Keratinocyte (primary cell): ENCODE results near the gene KCNIP3. TPM values are rescaled to one million over a fixed set of nuclear protein-coding genes. Genes with fewer than 3 reads are reported as not detected.
A peak's percentile ranks its signal among the peaks of the same experiment; 100 is the strongest.
"Not testable (repeated sequence)": the region's sequence is repeated elsewhere in the genome, so short reads cannot be mapped to it uniquely, and the experiment has no call there.

Experiments used
- DNase-seq: peaks from one replicate; pipeline ENCODE4 v3.0.0-alpha.2; 2011; ENCODE audit warnings: low read depth, missing footprints, low spot score
- FAIRE-seq: peaks from 2 replicates; lab custom pipeline; 2011; peaks lifted over from hg19 to GRCh38; lab: Jason Lieb, UNC
- H2AFZ ChIP-seq: 2 replicates; pipeline ENCODE4 v1.6.0; 2012; ENCODE audit warnings: low read length, control low read depth, inconsistent platforms; ENCODE audit not compliant: control insufficient read depth
- H3K27ac ChIP-seq: 2 replicates; pipeline ENCODE4 v1.5.1; 2011; ENCODE audit warnings: low read length; ENCODE audit not compliant: control insufficient read depth, insufficient read depth
- H3K27me3 ChIP-seq: 3 replicates; pipeline ENCODE4 v1.6.0; 2011; ENCODE audit warnings: low read length; ENCODE audit not compliant: control insufficient read depth, insufficient read depth; ENCODE audit errors: extremely low read depth
- H3K36me3 ChIP-seq, 2 experiments: 2 replicates in 1 of 2; 3 replicates in 1 of 2; pipeline ENCODE4 v1.5.1; 2011; ENCODE audit warnings: low read length in 2 of 2, mild to moderate bottlenecking in 1 of 2; ENCODE audit not compliant: control insufficient read depth in 2 of 2, insufficient read depth in 2 of 2; ENCODE audit errors: extremely low read depth in 1 of 2
- H3K4me1 ChIP-seq: 3 replicates; pipeline ENCODE4 v1.5.1; 2011; ENCODE audit warnings: low read length; ENCODE audit not compliant: control insufficient read depth, insufficient read depth; ENCODE audit errors: extremely low read depth
- H3K4me2 ChIP-seq: 3 replicates; pipeline ENCODE4 v1.6.0; 2011; ENCODE audit warnings: low read depth, low read length; ENCODE audit not compliant: control insufficient read depth, insufficient read depth; ENCODE audit errors: extremely low read depth
- H3K4me3 ChIP-seq, 3 experiments: fragments of 200-600 bp in 1 of 3; sonication (generic) in 1 of 3; 2 replicates in 2 of 3; 3 replicates in 1 of 3; pipeline ENCODE4 v1.5.1; 2011 to 2016; ENCODE audit warnings: low read length in 3 of 3, mild to moderate bottlenecking in 3 of 3, control low read depth in 2 of 3, inconsistent platforms in 1 of 3, low read depth in 1 of 3, mixed read lengths in 1 of 3, mixed run types in 1 of 3, moderate library complexity in 1 of 3; ENCODE audit not compliant: control insufficient read depth in 2 of 3, insufficient read depth in 2 of 3; ENCODE audit errors: extremely low read depth in 1 of 3
- H3K79me2 ChIP-seq: 2 replicates; pipeline ENCODE4 v1.6.0; 2012; ENCODE audit warnings: low read length; ENCODE audit not compliant: control insufficient read depth, insufficient read depth
- H3K9ac ChIP-seq: 3 replicates; pipeline ENCODE4 v1.6.0; 2011; ENCODE audit warnings: low read length; ENCODE audit not compliant: control insufficient read depth, insufficient read depth; ENCODE audit errors: extremely low read depth
- H3K9me1 ChIP-seq: 3 replicates; pipeline ENCODE4 v1.6.0; 2011; ENCODE audit warnings: low read length; ENCODE audit not compliant: control insufficient read depth, insufficient read depth; ENCODE audit errors: extremely low read depth
- H3K9me3 ChIP-seq: 2 replicates; pipeline ENCODE4 v1.5.1; 2012; ENCODE audit warnings: low read depth, low read length; ENCODE audit not compliant: control insufficient read depth
- H4K20me1 ChIP-seq: 3 replicates; pipeline ENCODE4 v1.6.0; 2011; ENCODE audit warnings: low read length; ENCODE audit not compliant: control insufficient read depth, insufficient read depth; ENCODE audit errors: extremely low read depth
- EZH2 ChIP-seq: IDR thresholded peaks from one replicate; pipeline ENCODE4 v1.6.1; 2012; ENCODE audit warnings: inconsistent platforms, mild to moderate bottlenecking, low read length, moderate library complexity
- dilution Hi-C: fragments of 300-500 bp; cut with MboI; formaldehyde crosslinking; loops from one replicate; pipeline ENCODE4 v1.7.0; 2020; ENCODE audit warnings: low sequenced_read_pairs; ENCODE audit not compliant: extremely low pct_ligation_motif_present
- polyA plus RNA-seq, 5 experiments: library from polyadenylated mRNA; depleted of rRNA in 3 of 5; stranded (reverse) in 3 of 5; stranded (forward) in 1 of 5; unstranded in 1 of 5; fragments of >200 nt; gene quantifications; 1 replicate in 1 of 5; 2 replicates in 3 of 5; 3 replicates in 1 of 5; pipeline versions ENCODE4 v1.2.1 to v1.2.3, GENCODE V29; 2011 to 2012; ENCODE audit warnings: missing spikeins in 2 of 5, low read depth in 1 of 5, low replicate concordance in 1 of 5
- TF ChIP-seq, protein P1 (sequence below), 3 experiments: IDR thresholded peaks in 1 of 3; conservative IDR thresholded peaks in 1 of 3; optimal IDR thresholded peaks in 1 of 3; 2 replicates in 2 of 3; 3 replicates in 1 of 3; pipeline versions ENCODE3 to v1.5.1; 2011; ENCODE audit warnings: low read length in 3 of 3, mild to moderate bottlenecking in 3 of 3, moderate library complexity in 2 of 3, control low read depth in 1 of 3, inconsistent platforms in 1 of 3; ENCODE audit not compliant: insufficient read depth in 2 of 3; ENCODE audit errors: extremely low read depth in 1 of 3

KCNIP3 gene
- polyA plus RNA-seq, 1 donor (not counting 4 experiments of a cell fraction or from before 2014, with no cell fraction given), result 0.66 TPM

DNA sequence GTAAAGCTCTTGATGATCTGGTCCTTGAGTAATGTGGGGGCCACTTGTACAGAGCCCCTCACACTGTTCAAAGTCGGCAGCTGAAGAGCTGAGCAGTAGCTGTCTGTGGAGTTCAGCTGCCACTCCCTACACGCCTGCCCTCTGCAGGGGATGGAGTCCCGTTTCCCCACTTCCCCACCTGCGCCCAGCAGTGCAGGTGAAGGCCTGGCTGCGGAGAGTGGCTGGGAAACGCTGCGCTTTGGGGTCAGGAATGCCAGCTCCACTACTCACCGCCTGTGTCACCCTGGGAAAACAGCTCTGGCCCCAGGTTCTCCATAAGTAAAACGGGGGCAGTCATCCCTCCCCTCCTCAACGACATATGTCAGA lies 104.8 kb downstream of the KCNIP3 start:
- Histone ChIP-seq H3K4me1 (peaks cover 15% of the 10 kb centered on the region), H3K4me2 (peak overlapping the region; percentile 94), H3K4me3 (peak overlapping the region; percentile 90 to 99 (median 92)), H3K27ac (peak overlapping the region; percentile 83), H3K9ac (peak overlapping the region; percentile 94), H2AFZ (peak overlapping the region; percentile 96), H3K79me2 (peaks cover 17% of the 10 kb centered on the region)
- dilution Hi-C loops, DNase-seq, H3K27me3 ChIP-seq, H4K20me1 ChIP-seq, H3K9me1 ChIP-seq, H3K9me3 ChIP-seq, H3K36me3 ChIP-seq, FAIRE-seq: not testable (repeated sequence)
- TF ChIP-seq, protein P1, sequence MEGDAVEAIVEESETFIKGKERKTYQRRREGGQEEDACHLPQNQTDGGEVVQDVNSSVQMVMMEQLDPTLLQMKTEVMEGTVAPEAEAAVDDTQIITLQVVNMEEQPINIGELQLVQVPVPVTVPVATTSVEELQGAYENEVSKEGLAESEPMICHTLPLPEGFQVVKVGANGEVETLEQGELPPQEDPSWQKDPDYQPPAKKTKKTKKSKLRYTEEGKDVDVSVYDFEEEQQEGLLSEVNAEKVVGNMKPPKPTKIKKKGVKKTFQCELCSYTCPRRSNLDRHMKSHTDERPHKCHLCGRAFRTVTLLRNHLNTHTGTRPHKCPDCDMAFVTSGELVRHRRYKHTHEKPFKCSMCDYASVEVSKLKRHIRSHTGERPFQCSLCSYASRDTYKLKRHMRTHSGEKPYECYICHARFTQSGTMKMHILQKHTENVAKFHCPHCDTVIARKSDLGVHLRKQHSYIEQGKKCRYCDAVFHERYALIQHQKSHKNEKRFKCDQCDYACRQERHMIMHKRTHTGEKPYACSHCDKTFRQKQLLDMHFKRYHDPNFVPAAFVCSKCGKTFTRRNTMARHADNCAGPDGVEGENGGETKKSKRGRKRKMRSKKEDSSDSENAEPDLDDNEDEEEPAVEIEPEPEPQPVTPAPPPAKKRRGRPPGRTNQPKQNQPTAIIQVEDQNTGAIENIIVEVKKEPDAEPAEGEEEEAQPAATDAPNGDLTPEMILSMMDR (optimal IDR thresholded peaks at IDR 0.05 in 1 of 3, IDR thresholded peaks at IDR 0.05 in 1 of 3, conservative IDR thresholded peaks at IDR 0.05 in 1 of 3; ENCODE audit: extremely low read depth in 1 of 3, insufficient read depth in 2 of 3, low read length in 3 of 3), result peak in 1 of 3 experiments; percentile 16

DNA sequence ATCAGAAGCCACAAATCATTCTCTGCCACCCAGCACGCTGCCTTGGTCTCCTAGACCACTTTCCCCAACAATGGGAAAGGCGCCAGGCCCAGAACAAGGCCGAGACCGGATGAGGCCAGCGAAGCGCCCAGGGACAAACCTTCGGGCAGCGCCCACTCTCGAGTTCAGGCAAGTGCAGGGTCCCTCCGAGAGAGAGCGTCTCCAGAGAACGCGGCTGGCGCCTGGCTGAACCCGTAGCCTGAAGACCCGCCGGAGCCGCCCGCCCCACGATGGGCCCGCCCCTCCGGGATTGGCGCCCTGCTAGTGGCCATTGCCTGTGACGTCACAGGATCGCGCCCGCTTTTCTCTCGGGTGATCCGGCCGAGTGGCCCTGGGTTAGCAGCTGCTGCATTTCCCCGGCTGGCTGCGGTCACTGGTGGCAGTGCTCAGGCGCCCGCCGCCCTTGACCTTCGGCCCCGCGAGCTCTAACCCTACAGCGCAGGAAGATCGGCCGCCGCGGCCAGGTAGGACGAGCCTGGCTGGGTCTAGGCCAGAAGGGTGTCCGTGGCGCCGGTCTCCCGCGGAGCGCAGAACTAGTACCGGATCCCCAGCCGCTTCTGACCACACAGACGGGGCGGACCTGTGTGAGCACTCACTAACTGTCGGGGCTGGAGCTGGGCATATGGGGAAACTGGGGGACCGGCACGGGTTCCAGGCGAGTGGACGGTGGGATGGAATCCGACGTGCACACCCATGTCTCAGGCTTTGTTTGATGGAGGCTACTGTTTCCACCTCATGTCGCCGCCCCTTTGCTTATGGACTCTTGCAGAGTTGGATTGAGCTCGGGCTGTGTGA lies 105.4 kb downstream of the KCNIP3 start, which contains the start of gene FAHD2A:
FAHD2A (plus strand) TSS at position 339 of the 834 bp plus-strand sequence. CDS start 2,851 bp downstream, outside the sequence.
- Histone ChIP-seq H3K4me1 (peaks cover 15% of the 10 kb centered on the region), H3K36me3 (no peaks in the 10 kb centered on the region), H3K27me3 (no peaks in the 10 kb centered on the region), H3K4me2 (peak within 1 kb of the TSS; percentile 94), H3K27ac (peak within 1 kb of the TSS; percentile 83), H3K9me1 (no peaks in the 10 kb centered on the region), H3K9ac (peak within 1 kb of the TSS; percentile 94), H2AFZ (peak within 1 kb of the TSS; percentile 96), H3K79me2 (peaks cover 17% of the 10 kb centered on the region), H3K9me3 (no peaks in the 10 kb centered on the region), H3K4me3 (peak within 1 kb of the TSS; percentile 90 to 99 (median 92)), H4K20me1 (no peaks in the 10 kb centered on the region)
- FAIRE-seq, result no peak
- peak; percentile 42 for DNase-seq
- dilution Hi-C loops, result no loop called here
- no peak for TF ChIP-seq EZH2
- TF ChIP-seq, protein P1 (optimal IDR thresholded peaks at IDR 0.05 in 1 of 3, IDR thresholded peaks at IDR 0.05 in 1 of 3, conservative IDR thresholded peaks at IDR 0.05 in 1 of 3; ENCODE audit: extremely low read depth in 1 of 3, insufficient read depth in 2 of 3, low read length in 3 of 3), result no peak
